ENCODE data around the gene CAV3.

CAV3 gene

GRCh38 chr3:8755564-8756237, 22.1 kb downstream of the CAV3 start:
- H3K9me3 ChIP-seq (ENCODE audit: control insufficient read depth in 1 of 2, low read length in 2 of 2), result no peaks in the 10 kb centered on the region

GRCh38 chr3:8756671-8757070, 23.1 kb downstream of the CAV3 start:
- Histone ChIP-seq H3K4me1 (ENCODE audit: control insufficient read depth in 1 of 2, insufficient read depth in 2 of 2, low read length in 2 of 2) (no peaks in the 10 kb centered on the region), H3K27ac (ENCODE audit: low read length) (no peak overlapping the region), H3K36me3 (ENCODE audit: control insufficient read depth in 1 of 2, insufficient read depth in 2 of 2, low read length in 2 of 2) (no peaks in the 10 kb centered on the region), H3K4me3 (ENCODE audit: low read depth in 1 of 2, low read length in 2 of 2) (no peak overlapping the region), H3K9me3 (ENCODE audit: control insufficient read depth in 1 of 2, low read length in 2 of 2) (no peaks in the 10 kb centered on the region), H3K27me3 (ENCODE audit: low read depth, low read length) (no peaks in the 10 kb centered on the region)

More at GRCh38 chr3:8755564-8756237, 22.1 kb downstream of the CAV3 start:
- no peak overlapping the region for H3K27ac ChIP-seq (ENCODE audit: low read length)
- no peaks in the 10 kb centered on the region for H3K4me1 ChIP-seq (ENCODE audit: control insufficient read depth in 1 of 2, insufficient read depth in 2 of 2, low read length in 2 of 2)
- no peaks in the 10 kb centered on the region for H3K27me3 ChIP-seq (ENCODE audit: low read depth, low read length)
- H3K36me3 ChIP-seq (ENCODE audit: control insufficient read depth in 1 of 2, insufficient read depth in 2 of 2, low read length in 2 of 2), result no peaks in the 10 kb centered on the region
- no peak overlapping the region for H3K4me3 ChIP-seq (ENCODE audit: low read depth in 1 of 2, low read length in 2 of 2)

DNA sequence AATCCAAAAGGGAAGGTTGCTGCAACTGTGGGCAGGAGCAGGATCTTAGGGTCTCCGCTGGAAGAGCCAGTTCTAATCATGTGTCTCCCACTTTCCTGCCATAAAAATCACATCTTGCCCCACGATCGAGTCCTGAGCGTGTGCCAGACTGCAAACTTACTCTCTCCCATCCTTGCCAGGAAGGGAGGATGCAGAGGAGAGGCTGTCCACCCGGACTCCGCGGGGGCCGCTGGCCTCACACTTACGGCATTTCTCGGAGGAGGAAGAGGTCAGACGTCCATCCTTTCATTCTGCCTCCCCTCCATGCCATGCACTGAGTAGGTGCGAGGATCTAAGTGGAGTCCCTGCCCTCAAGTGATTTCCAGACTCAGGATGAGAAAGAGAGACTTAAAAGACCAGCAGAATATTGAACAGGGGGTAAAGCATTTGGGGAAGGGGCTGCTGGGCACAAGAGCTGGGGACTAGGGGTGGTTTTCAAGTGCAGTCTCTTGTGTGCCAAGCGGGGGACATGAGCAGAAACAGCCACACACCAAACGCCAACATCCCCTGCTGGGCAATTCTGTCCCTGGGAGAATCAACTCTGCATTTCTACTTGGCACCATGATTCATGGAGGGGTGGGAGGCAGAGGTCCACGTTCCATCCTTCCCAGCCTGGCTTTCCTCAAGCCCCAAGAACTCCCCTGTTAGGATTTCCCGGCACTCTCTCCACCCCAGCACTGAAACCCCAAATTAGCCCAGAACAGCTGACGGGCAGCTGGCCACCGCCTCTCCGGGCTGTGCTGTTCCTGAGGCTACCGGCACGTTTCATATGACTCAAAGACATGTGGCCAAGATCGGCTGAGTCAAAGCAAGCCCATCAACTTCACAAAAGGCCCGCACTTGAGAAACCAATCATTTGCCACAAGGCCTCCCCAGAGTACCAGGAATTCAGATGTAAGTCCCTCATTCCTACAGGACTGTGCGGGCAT, 24.2 kb downstream of the CAV3 start:
- Histone ChIP-seq H3K4me3 (ENCODE audit: low read depth in 1 of 2, low read length in 2 of 2) (no peak overlapping the region), H3K4me1 (ENCODE audit: control insufficient read depth in 1 of 2, insufficient read depth in 2 of 2, low read length in 2 of 2) (no peaks in the 10 kb centered on the region), H3K27me3 (ENCODE audit: low read depth, low read length) (no peaks in the 10 kb centered on the region), H3K27ac (ENCODE audit: low read length) (no peak overlapping the region), H3K9me3 (ENCODE audit: control insufficient read depth in 1 of 2, low read length in 2 of 2) (no peaks in the 10 kb centered on the region), H3K36me3 (ENCODE audit: control insufficient read depth in 1 of 2, insufficient read depth in 2 of 2, low read length in 2 of 2) (no peaks in the 10 kb centered on the region)

- Histone ChIP-seq H3K4me3 (ENCODE audit: low read depth in 1 of 2, low read length in 2 of 2) (no peak overlapping the region), H3K27ac (ENCODE audit: low read length) (no peak overlapping the region), H3K27me3 (ENCODE audit: low read depth, low read length) (no peaks in the 10 kb centered on the region), H3K4me1 (ENCODE audit: control insufficient read depth in 1 of 2, insufficient read depth in 2 of 2, low read length in 2 of 2) (no peaks in the 10 kb centered on the region), H3K36me3 (ENCODE audit: control insufficient read depth in 1 of 2, insufficient read depth in 2 of 2, low read length in 2 of 2) (no peaks in the 10 kb centered on the region), H3K9me3 (ENCODE audit: control insufficient read depth in 1 of 2, low read length in 2 of 2) (no peaks in the 10 kb centered on the region)
Observed at GRCh38 chr3:8759038-8759707, 25.6 kb downstream of the CAV3 start.

DNA sequence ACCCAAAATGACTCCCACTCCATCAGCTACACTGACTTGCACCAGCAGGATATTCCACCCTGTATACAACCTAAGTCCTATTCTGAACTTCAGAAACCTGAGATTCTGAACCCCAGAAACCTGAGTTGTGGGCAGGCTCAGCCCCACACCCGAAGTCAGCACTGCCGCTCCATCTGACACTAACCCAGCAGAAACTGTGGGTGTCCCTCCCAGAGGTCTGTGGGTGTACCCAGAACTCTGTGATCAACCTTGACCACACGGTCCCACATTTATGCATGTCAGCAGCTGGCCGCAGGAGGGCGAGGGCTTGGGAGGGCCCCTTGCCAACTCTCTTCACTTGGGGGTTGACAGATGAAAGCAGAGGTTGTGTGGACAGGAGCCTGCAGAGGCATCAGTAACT, 26.5 kb downstream of the CAV3 start:
- H3K27me3 ChIP-seq (ENCODE audit: low read depth, low read length), result no peaks in the 10 kb centered on the region
- H3K36me3 ChIP-seq (ENCODE audit: control insufficient read depth in 1 of 2, insufficient read depth in 2 of 2, low read length in 2 of 2), result no peaks in the 10 kb centered on the region
- H3K27ac ChIP-seq (ENCODE audit: low read length), result no peak overlapping the region
- H3K4me1 ChIP-seq (ENCODE audit: control insufficient read depth in 1 of 2, insufficient read depth in 2 of 2, low read length in 2 of 2), result no peaks in the 10 kb centered on the region
- H3K9me3 ChIP-seq (ENCODE audit: control insufficient read depth in 1 of 2, low read length in 2 of 2), result no peaks in the 10 kb centered on the region
- no peak overlapping the region for H3K4me3 ChIP-seq (ENCODE audit: low read depth in 1 of 2, low read length in 2 of 2)

GRCh38 chr3:8760506-8760905, 26.9 kb downstream of the CAV3 start:
- Histone ChIP-seq H3K27ac (ENCODE audit: low read length) (no peak overlapping the region), H3K27me3 (ENCODE audit: low read depth, low read length) (no peaks in the 10 kb centered on the region), H3K4me3 (ENCODE audit: low read depth in 1 of 2, low read length in 2 of 2) (no peak overlapping the region), H3K9me3 (ENCODE audit: control insufficient read depth in 1 of 2, low read length in 2 of 2) (no peaks in the 10 kb centered on the region), H3K36me3 (ENCODE audit: control insufficient read depth in 1 of 2, insufficient read depth in 2 of 2, low read length in 2 of 2) (no peaks in the 10 kb centered on the region), H3K4me1 (ENCODE audit: control insufficient read depth in 1 of 2, insufficient read depth in 2 of 2, low read length in 2 of 2) (no peaks in the 10 kb centered on the region)

GRCh38 chr3:8761866-8762265, 28.3 kb downstream of the CAV3 start:
- Histone ChIP-seq H3K4me1 (ENCODE audit: control insufficient read depth in 1 of 2, insufficient read depth in 2 of 2, low read length in 2 of 2) (no peaks in the 10 kb centered on the region), H3K9me3 (ENCODE audit: control insufficient read depth in 1 of 2, low read length in 2 of 2) (no peaks in the 10 kb centered on the region), H3K4me3 (ENCODE audit: low read depth in 1 of 2, low read length in 2 of 2) (no peak overlapping the region), H3K36me3 (ENCODE audit: control insufficient read depth in 1 of 2, insufficient read depth in 2 of 2, low read length in 2 of 2) (no peaks in the 10 kb centered on the region), H3K27me3 (ENCODE audit: low read depth, low read length) (peaks cover 8% of the 10 kb centered on the region), H3K27ac (ENCODE audit: low read length) (no peak overlapping the region)

DNA sequence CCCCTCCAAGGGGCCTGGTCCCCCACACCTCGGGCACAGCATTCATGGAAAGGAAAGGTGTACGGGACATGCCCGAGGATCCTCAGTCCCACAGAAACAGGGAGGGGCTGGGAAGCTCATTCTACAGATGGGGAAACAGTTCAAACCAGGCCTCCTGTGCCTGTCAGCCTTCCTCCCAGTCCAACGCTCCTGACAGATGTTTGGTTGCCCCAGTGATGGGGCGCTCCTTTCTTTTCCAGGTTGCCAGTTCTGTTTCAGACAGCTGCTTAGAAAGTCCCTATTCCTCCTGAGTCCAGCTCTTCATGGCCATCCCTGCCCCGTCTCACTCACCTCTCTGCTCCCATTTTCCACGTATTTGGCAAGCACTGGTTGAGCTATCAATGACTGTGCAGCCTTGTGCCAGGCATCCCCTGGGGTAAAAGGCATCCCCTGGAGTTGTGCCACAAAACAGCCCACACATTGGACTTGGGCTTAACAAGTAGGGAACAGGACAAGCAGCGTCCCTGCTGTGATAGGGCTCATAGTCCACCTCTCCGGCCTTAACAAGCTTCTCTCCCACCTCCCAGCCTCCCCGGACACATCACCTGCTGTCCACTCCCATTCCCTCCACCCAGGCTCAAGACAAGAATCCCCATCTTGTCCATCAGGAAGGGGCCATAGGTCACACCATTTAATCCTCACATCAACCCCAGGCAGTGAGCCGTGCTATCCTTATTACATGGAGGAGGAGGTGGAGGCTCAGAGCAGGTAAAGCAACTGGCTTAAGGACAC, 29.2 kb downstream of the CAV3 start:
- Histone ChIP-seq H3K4me1 (ENCODE audit: control insufficient read depth in 1 of 2, insufficient read depth in 2 of 2, low read length in 2 of 2) (peaks cover 0 to 7% of the 10 kb centered on the region in 2 donors), H3K4me3 (ENCODE audit: low read depth in 1 of 2, low read length in 2 of 2) (no peak overlapping the region), H3K9me3 (ENCODE audit: control insufficient read depth in 1 of 2, low read length in 2 of 2) (no peaks in the 10 kb centered on the region), H3K27me3 (ENCODE audit: low read depth, low read length) (peaks cover 17% of the 10 kb centered on the region), H3K36me3 (ENCODE audit: control insufficient read depth in 1 of 2, insufficient read depth in 2 of 2, low read length in 2 of 2) (no peaks in the 10 kb centered on the region), H3K27ac (ENCODE audit: low read length) (no peak overlapping the region)

- Histone ChIP-seq H3K27ac (ENCODE audit: low read length) (no peak overlapping the region), H3K4me1 (ENCODE audit: control insufficient read depth in 1 of 2, insufficient read depth in 2 of 2, low read length in 2 of 2) (peaks cover 0 to 24% of the 10 kb centered on the region in 2 donors), H3K4me3 (ENCODE audit: low read depth in 1 of 2, low read length in 2 of 2) (no peak overlapping the region), H3K36me3 (ENCODE audit: control insufficient read depth in 1 of 2, insufficient read depth in 2 of 2, low read length in 2 of 2) (no peaks in the 10 kb centered on the region), H3K27me3 (ENCODE audit: low read depth, low read length) (peaks cover 31% of the 10 kb centered on the region), H3K9me3 (ENCODE audit: control insufficient read depth in 1 of 2, low read length in 2 of 2) (no peaks in the 10 kb centered on the region)
Observed at GRCh38 chr3:8764528-8764927, 30.9 kb downstream of the CAV3 start.

- Histone ChIP-seq H3K36me3 (ENCODE audit: control insufficient read depth in 1 of 2, insufficient read depth in 2 of 2, low read length in 2 of 2) (no peaks in the 10 kb centered on the region), H3K27ac (ENCODE audit: low read length) (no peak overlapping the region), H3K4me1 (ENCODE audit: control insufficient read depth in 1 of 2, insufficient read depth in 2 of 2, low read length in 2 of 2) (peaks cover 0 to 26% of the 10 kb centered on the region in 2 donors), H3K9me3 (ENCODE audit: control insufficient read depth in 1 of 2, low read length in 2 of 2) (no peaks in the 10 kb centered on the region), H3K27me3 (ENCODE audit: low read depth, low read length) (peaks cover 31% of the 10 kb centered on the region), H3K4me3 (ENCODE audit: low read depth in 1 of 2, low read length in 2 of 2) (no peak overlapping the region)
Observed at GRCh38 chr3:8765528-8765927, 31.9 kb downstream of the CAV3 start.
